Upper lobe of left lung (tissue), 4 donors: ENCODE results near the gene STN1.

ENCODE experiments used
- CTCF ChIP-seq, 6 experiments: fragments of 450-650 bp in 4 of 6; fragments of 200-600 bp in 2 of 6; sonication (generic) in 2 of 6; IDR thresholded peaks; one replicate each; pipeline ENCODE4 v1.5.1; 2016 to 2019; ENCODE audit warnings: antibody characterized with exemption in 6 of 6
- EP300 ChIP-seq, 4 donors: sonication (generic); formaldehyde crosslinking; IDR thresholded peaks; one replicate each; pipeline ENCODE4 v1.5.1; 2017; ENCODE audit warnings: antibody characterized with exemption in 4 of 4, control low read depth in 2 of 4
- POLR2A ChIP-seq, 4 donors: fragments of 450-650 bp; IDR thresholded peaks; one replicate each; pipeline ENCODE4 v1.5.1; 2016 to 2017; ENCODE audit warnings: antibody characterized with exemption in 4 of 4, mild to moderate bottlenecking in 2 of 4
- POLR2AphosphoS5 ChIP-seq, 2 donors: sonication (generic); formaldehyde crosslinking; IDR thresholded peaks; one replicate each; pipeline ENCODE4 v1.5.1; 2017; ENCODE audit warnings: antibody characterized with exemption in 2 of 2

- TF ChIP-seq CTCF (IDR thresholded peaks at IDR 0.05) (no peak), POLR2A (IDR thresholded peaks at IDR 0.05) (no peak), POLR2AphosphoS5 (IDR thresholded peaks at IDR 0.05) (no peak), EP300 (IDR thresholded peaks at IDR 0.05) (no peak)
Measured at GRCh38 chr10:103885617-103886016, 32.4 kb downstream of the STN1 start.
